Spinal cord (tissue), 10 donors: ENCODE results near the gene ADD3. TPM values are rescaled to one million over a fixed set of nuclear protein-coding genes. Genes with fewer than 3 reads are reported as not detected.

ENCODE experiments used
- DNase-seq, 6 donors: peaks; one replicate each; pipeline versions ENCODE4 v3.0.0 to v3.0.0-alpha.2; 2013 to 2015; ENCODE audit warnings: low spot score in 6 of 6, low read depth in 4 of 6
- H3K27ac ChIP-seq: one replicate; pipeline ENCODE4 v1.5.1; 2013; ENCODE audit warnings: low read depth, low read length, control low read depth
- H3K27me3 ChIP-seq: one replicate; pipeline ENCODE4 v1.6.1; 2013; ENCODE audit warnings: low read length; ENCODE audit not compliant: control insufficient read depth, insufficient read depth
- H3K36me3 ChIP-seq: one replicate; pipeline ENCODE4 v1.6.1; 2013; ENCODE audit warnings: low read length; ENCODE audit not compliant: control insufficient read depth, insufficient read depth
- H3K4me1 ChIP-seq: one replicate; pipeline ENCODE4 v1.6.1; 2013; ENCODE audit warnings: low read length; ENCODE audit not compliant: control insufficient read depth, insufficient read depth
- H3K4me3 ChIP-seq: one replicate; pipeline ENCODE4 v1.5.1; 2013; ENCODE audit warnings: low read depth, low read length, control low read depth
- H3K9me3 ChIP-seq: one replicate; pipeline ENCODE4 v1.6.1; 2013; ENCODE audit warnings: low read length; ENCODE audit not compliant: control insufficient read depth, insufficient read depth
- WGBS: methylation state at CpG from one replicate; pipeline ENCODE4 v1.1.5; 2013; ENCODE audit warnings: missing lambda C conversion rate; ENCODE audit not compliant: insufficient coverage; 5-methylcytosine and 5-hydroxymethylcytosine counted together
- polyA plus RNA-seq, 2 donors: library from polyadenylated mRNA; unstranded; fragments of 120-200 nt; gene quantifications; one replicate each; pipeline ENCODE4 v1.2.1, GENCODE V29; 2013; ENCODE audit not compliant: insufficient read length in 2 of 2
- total RNA-seq, 2 donors: library from RNA; depleted of rRNA in 1 of 2; stranded (reverse); fragments of 120-200 nt in 1 of 2; fragments of >200 nt in 1 of 2; gene quantifications; one replicate each; pipeline versions ENCODE4 v1.2.3 to v1.2.4, GENCODE V29; 2013 to 2014
- donor health status: healthy.

The ADD3 gene
- total and polyA plus RNA-seq, 4 donors, result 193 to 557 (median 324) TPM

DNA sequence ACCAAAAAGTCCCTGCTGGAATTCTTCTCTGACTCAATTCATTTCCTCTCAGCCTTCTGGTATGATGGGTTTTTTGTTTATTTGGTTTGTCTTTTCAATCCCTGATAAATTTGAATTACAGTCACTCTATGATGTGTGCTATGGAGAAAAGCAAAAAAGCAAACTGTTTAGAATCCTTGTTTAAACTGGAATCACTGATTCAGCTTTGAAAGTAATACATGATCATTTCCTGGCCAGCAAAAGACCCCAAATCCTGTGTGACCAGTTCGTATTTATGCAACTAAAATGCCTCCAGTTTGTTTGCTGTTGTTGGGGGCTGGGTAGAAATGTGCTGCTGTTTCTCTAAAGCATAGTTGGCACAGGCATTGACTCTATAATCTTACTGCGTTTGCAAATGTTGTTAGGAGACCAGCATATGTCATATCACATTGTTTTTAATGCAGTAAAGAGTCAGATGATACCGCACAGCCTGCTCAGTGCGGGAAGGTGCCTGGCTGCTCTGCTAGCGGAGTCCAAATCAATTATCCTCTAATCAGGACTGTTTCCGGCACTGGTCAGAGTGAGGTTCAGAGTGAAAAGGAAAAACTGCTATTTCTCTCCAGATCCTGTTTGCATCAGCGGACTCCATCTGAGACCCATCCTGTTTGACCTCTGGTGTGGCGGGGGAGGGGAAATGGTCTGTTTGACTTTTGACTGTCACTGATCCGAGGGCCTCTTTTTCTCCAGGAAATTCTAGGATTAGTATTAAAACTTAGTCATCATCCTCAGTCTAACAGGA, 40.6 kb upstream of the ADD3 start:
- peaks cover 15% of the 10 kb centered on the region for H3K4me1 ChIP-seq
- peak in 2 of 6 donors; percentile 67 to 70 for DNase-seq
- no peaks in the 10 kb centered on the region for H3K27me3 ChIP-seq
- WGBS, result 35% methylated on average over 4 of the region's 9 CpGs
- no peaks in the 10 kb centered on the region for H3K36me3 ChIP-seq
- no peak overlapping the region for H3K4me3 ChIP-seq
- peak overlapping the region; percentile 74 for H3K27ac ChIP-seq
- no peaks in the 10 kb centered on the region for H3K9me3 ChIP-seq

DNA sequence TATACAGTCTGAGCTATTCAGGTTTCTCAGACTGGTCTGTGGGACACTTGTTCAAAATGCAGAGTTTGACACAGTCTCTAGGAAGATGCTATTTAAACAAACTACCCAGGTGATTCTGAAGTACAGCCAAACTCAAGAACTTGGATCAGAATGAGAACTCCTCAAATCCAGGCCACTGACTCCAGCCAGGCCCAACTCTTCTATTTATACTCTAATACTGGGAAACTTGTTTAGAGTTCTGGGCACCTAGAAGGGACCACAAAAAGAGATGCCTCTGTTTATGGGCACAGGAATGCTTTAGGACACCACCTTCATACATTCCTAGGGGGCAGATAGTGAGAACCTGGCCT, 40.1 kb upstream of the ADD3 start:
- H3K36me3 ChIP-seq, result no peaks in the 10 kb centered on the region
- no peak overlapping the region for H3K4me3 ChIP-seq
- peak overlapping the region; percentile 74 for H3K27ac ChIP-seq

DNA sequence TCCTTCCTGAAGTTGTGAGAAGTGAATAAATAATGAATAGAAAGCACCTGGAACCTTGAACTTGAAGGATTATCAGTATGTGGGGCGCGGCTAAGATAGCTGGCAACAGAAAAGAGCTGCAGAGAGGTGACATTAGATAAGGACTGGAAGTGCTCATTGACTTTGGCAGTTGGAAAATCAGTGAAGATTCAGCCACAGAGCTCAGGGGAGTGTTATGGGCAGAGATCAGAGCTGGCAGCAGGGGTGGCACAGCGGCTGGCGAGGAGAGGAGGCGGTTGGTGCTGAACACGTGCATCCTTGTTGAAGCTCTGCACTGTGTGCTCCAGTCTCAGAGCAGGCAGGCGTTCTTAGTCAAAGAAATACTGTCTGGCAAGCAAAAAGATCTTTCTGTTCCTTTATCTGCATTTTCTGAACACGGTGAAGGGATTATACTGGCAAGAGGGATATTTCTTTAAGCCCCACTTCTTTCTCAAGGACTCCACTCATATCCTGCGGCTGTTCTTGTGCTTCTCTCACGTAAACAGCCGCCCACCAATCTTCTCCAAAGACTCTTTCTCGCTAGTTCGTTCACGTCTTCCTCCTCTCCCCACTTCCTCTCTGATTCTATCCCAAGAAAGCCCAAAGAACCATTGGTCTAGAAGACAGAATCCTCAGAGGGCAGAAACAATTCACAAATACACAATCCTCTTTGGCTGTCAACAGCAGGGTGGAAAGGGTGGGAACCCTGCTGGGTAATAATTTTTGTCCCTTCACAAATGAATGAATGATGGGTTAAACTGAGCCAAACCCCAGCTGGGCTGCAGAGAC, 38.6 kb upstream of the ADD3 start:
- DNase-seq, result peak in 1 of 6 donors; percentile 64
- Histone ChIP-seq H3K4me3 (no peak overlapping the region), H3K9me3 (no peaks in the 10 kb centered on the region), H3K27ac (no peak overlapping the region), H3K4me1 (peaks cover 15% of the 10 kb centered on the region), H3K27me3 (no peaks in the 10 kb centered on the region), H3K36me3 (no peaks in the 10 kb centered on the region)
- 72% methylated on average over 13 of the region's 14 CpGs for WGBS

More for the DNA sequence above, 40.1 kb upstream of the ADD3 start:
- Histone ChIP-seq H3K4me1 (peaks cover 15% of the 10 kb centered on the region), H3K9me3 (no peaks in the 10 kb centered on the region), H3K27me3 (no peaks in the 10 kb centered on the region)
- DNase-seq, result no peak

DNA sequence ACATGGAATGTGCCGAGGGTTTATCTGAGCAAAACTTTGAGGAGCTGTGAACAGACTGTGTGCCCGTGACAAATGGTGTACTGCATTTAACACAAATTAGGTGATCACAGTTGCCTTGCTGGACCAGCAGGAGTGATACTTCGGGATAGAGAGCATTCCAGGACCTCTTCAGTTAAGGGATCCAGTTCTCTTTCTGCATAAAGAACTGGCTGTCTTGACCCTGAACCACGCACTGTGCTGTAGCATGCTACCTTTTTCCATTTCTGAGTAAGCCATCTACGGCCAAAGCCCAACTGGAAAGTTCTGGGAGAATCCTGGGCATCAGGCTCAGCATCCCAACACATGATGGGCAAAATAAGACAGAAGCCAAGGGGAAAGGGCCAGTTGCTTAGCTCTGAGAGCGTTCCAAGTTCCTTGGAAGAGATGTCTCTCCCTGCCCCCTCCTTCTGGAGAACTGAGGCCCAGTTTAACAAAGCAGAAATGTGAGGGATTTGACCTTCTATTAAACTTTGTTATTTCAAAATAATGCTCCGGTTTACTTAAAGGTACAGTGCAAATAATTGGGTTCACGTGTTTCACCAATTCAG, 37.9 kb upstream of the ADD3 start:
- WGBS, result 91% methylated on average over 6 of the region's 8 CpGs
- no peak overlapping the region for H3K27ac ChIP-seq
- H3K4me1 ChIP-seq, result peaks cover 15% of the 10 kb centered on the region
- H3K36me3 ChIP-seq, result no peaks in the 10 kb centered on the region
- no peaks in the 10 kb centered on the region for H3K27me3 ChIP-seq
- H3K4me3 ChIP-seq, result no peak overlapping the region
- no peaks in the 10 kb centered on the region for H3K9me3 ChIP-seq
- no peak for DNase-seq

DNA sequence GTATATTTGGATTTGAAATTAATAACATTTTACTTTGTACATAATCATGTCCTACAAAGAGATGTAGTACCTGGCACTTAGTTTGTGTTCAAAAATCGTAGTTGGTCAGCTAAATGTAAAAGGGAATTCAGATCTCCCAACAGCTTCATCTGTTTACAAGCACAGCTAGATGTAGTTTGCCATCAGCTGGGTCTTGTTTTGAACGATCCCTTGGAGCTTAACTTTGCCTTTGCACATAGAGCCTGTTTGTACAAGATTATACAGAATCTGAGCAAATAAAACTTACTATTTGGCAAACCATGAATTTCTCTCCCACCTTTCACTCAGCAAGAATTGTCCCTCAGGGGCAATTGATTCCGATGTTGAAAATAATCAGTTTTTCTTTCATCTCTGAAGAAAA, 36.1 kb upstream of the ADD3 start:
- no peak overlapping the region for H3K27ac ChIP-seq
- no peaks in the 10 kb centered on the region for H3K27me3 ChIP-seq
- H3K4me3 ChIP-seq, result no peak overlapping the region
- H3K9me3 ChIP-seq, result no peaks in the 10 kb centered on the region
- DNase-seq, result no peak
- peaks cover 15% of the 10 kb centered on the region for H3K4me1 ChIP-seq
- no peaks in the 10 kb centered on the region for H3K36me3 ChIP-seq
- 50% methylated on average over 1 of the region's 3 CpGs for WGBS

DNA sequence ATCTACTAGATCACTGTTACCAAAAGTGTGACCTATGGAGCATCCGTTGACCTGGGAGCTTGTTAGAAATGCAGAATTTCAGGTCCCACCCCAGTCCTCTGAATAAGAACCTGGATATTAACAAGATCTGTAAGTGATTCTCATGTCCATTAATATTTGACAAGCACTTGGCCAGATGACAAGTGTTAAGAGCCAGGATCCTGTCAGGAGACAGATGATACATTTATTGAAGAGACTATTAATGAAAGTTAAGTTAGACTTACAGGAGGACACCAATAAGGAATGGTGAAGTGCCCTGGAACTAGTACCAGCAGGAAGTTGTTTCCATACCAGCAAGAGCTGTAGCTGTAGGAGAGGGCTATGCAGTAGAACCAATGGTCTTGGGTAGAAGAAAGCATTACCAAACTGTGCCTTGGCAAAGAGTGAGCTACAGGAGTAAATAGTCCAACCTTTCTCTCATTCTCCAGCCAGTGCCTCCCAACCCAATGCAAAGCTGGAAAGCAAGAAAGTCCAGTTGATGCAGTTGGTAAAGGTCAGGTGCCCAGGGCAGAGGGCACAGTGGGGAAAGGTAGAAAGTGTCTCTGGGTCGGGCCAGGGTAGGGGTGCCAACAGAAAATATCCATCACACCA, 35.3 kb upstream of the ADD3 start:
- H3K36me3 ChIP-seq, result no peaks in the 10 kb centered on the region
- H3K4me1 ChIP-seq, result peaks cover 14% of the 10 kb centered on the region
- H3K4me3 ChIP-seq, result no peak overlapping the region
- no peak for DNase-seq
- no peak overlapping the region for H3K27ac ChIP-seq
- no peaks in the 10 kb centered on the region for H3K9me3 ChIP-seq
- H3K27me3 ChIP-seq, result no peaks in the 10 kb centered on the region
- 100% methylated on average over 1 of the region's 2 CpGs for WGBS

- Histone ChIP-seq H3K4me3 (no peak overlapping the region), H3K27ac (no peak overlapping the region), H3K4me1 (peaks cover 14% of the 10 kb centered on the region), H3K27me3 (no peaks in the 10 kb centered on the region), H3K9me3 (no peaks in the 10 kb centered on the region), H3K36me3 (no peaks in the 10 kb centered on the region)
- DNase-seq, result no peak
- WGBS, result no CpG with 5 or more reads among the region's 3 CpGs
Observed at GRCh38 chr10:109973326-109973829, 34.4 kb upstream of the ADD3 start.

- no peak overlapping the region for H3K27ac ChIP-seq
- H3K4me3 ChIP-seq, result no peak overlapping the region
- no peaks in the 10 kb centered on the region for H3K27me3 ChIP-seq
- WGBS, result 47% methylated on average over 2 of the region's 9 CpGs
- no peaks in the 10 kb centered on the region for H3K36me3 ChIP-seq
- H3K4me1 ChIP-seq, result peaks cover 7% of the 10 kb centered on the region
- no peaks in the 10 kb centered on the region for H3K9me3 ChIP-seq
- DNase-seq, result peak in 2 of 6 donors; percentile 64 to 67
Observed at GRCh38 chr10:109974504-109975191, 33.1 kb upstream of the ADD3 start.
